Neural cell (in vitro differentiated cells): ENCODE data around the gene KDM4B. TPM values are rescaled to one million over a fixed set of nuclear protein-coding genes. Genes with fewer than 3 reads are reported as not detected.

Experiments used
- H2AFZ ChIP-seq: fragments of 200-600, 300-800 bp; sonication (generic), shearing (Covaris generic); 2 replicates; pipeline ENCODE4 v1.6.0; 2014; ENCODE audit warnings: low read depth, mild to moderate bottlenecking, antibody characterized with exemption, low read length, moderate library complexity
- H3F3A ChIP-seq: fragments of 200-600 bp; shearing (Covaris generic); 2 replicates; pipeline ENCODE4 v1.6.1; 2016; ENCODE audit warnings: mild to moderate bottlenecking, moderate library complexity, mixed read lengths, antibody characterized with exemption, low read length; ENCODE audit not compliant: insufficient read depth, poor library complexity, severe bottlenecking
- H3K27ac ChIP-seq: fragments of 200-600, 300-800 bp; sonication (generic), shearing (Covaris generic); 2 replicates; pipeline ENCODE4 v1.5.1; 2014; ENCODE audit warnings: mild to moderate bottlenecking, low read length, moderate library complexity
- H3K27me3 ChIP-seq: fragments of 300-800, 200-600 bp; sonication (generic), shearing (Covaris generic); 2 replicates; pipeline ENCODE4 v1.6.0; 2014; ENCODE audit warnings: mild to moderate bottlenecking, low read depth, low read length, moderate library complexity; ENCODE audit not compliant: insufficient read depth
- H3K36me3 ChIP-seq: fragments of 300-800, 200-600 bp; sonication (generic), shearing (Covaris generic); 2 replicates; pipeline ENCODE4 v1.5.1; 2014; ENCODE audit warnings: mild to moderate bottlenecking, antibody characterized with exemption, low read length, moderate library complexity; ENCODE audit not compliant: insufficient read depth
- H3K4me2 ChIP-seq: fragments of 300-800, 200-600 bp; sonication (generic), shearing (Covaris generic); 2 replicates; pipeline ENCODE4 v1.6.0; 2014; ENCODE audit warnings: mild to moderate bottlenecking, low read length
- H3K4me3 ChIP-seq: fragments of 300-800, 200-600 bp; sonication (generic), shearing (Covaris generic); 2 replicates; pipeline ENCODE4 v1.5.1; 2014; ENCODE audit warnings: mild to moderate bottlenecking, low read length, moderate library complexity
- H3K79me2 ChIP-seq: fragments of 200-600 bp; shearing (Covaris generic); replicated peaks from 2 replicates; pipeline ENCODE4 v1.6.0; 2014; ENCODE audit warnings: mild to moderate bottlenecking, low read length, moderate library complexity; ENCODE audit not compliant: insufficient read depth
- H3K9ac ChIP-seq: fragments of 300-800, 200-600 bp; sonication (generic), shearing (Covaris generic); 2 replicates; pipeline ENCODE4 v1.6.1; 2016; ENCODE audit warnings: mild to moderate bottlenecking, low read length, mixed read lengths
- H3K9me2 ChIP-seq: fragments of 200-600 bp; shearing (Covaris generic); 2 replicates; pipeline ENCODE4 v1.6.1; 2016; ENCODE audit warnings: mild to moderate bottlenecking, low read length, mixed read lengths; ENCODE audit not compliant: insufficient read depth
- H3K9me3 ChIP-seq: fragments of 200-600, 300-800 bp; sonication (generic), shearing (Covaris generic); 2 replicates; pipeline ENCODE4 v1.6.1; 2016; ENCODE audit warnings: mild to moderate bottlenecking, mixed run types, low read length, moderate library complexity, mixed read lengths
- H4K20me1 ChIP-seq: fragments of 200-600 bp; shearing (Covaris generic); 2 replicates; pipeline ENCODE4 v1.6.1; 2016; ENCODE audit warnings: mild to moderate bottlenecking, mixed run types; ENCODE audit not compliant: insufficient read depth
- CTCF ChIP-seq: fragments of 450-650 bp; IDR thresholded peaks from 2 replicates; pipeline ENCODE4 v1.5.1; 2014; ENCODE audit warnings: antibody characterized with exemption, mild to moderate bottlenecking, moderate library complexity; ENCODE audit not compliant: poor library complexity, severe bottlenecking
- EP300 ChIP-seq: fragments of 450-650 bp; conservative IDR thresholded peaks from 2 replicates; pipeline ENCODE4 v1.6.1; 2014; ENCODE audit warnings: antibody characterized with exemption, mild to moderate bottlenecking, moderate library complexity; ENCODE audit not compliant: poor library complexity, severe bottlenecking
- EZH2 ChIP-seq: fragments of 200-600, 300-800 bp; shearing (Covaris generic), sonication (generic); IDR thresholded peaks from 2 replicates; pipeline ENCODE4 v1.6.1; 2014; ENCODE audit warnings: antibody characterized with exemption, low read length, borderline replicate concordance, mild to moderate bottlenecking; ENCODE audit not compliant: insufficient read depth, poor library complexity, severe bottlenecking
- MXI1 ChIP-seq: fragments of 450-650 bp; conservative IDR thresholded peaks from 2 replicates; pipeline ENCODE4 v1.6.1; 2014; ENCODE audit warnings: antibody characterized with exemption, mild to moderate bottlenecking; ENCODE audit not compliant: poor library complexity, severe bottlenecking
- POLR2AphosphoS5 ChIP-seq: IDR thresholded peaks from 2 replicates; pipeline ENCODE4 v1.6.1; 2012
- RAD21 ChIP-seq: fragments of 450-650 bp; conservative IDR thresholded peaks from 2 replicates; pipeline ENCODE4 v1.6.1; 2014; ENCODE audit warnings: antibody characterized with exemption, mild to moderate bottlenecking, moderate library complexity
- SMC3 ChIP-seq: fragments of 450-650 bp; conservative IDR thresholded peaks from 2 replicates; pipeline ENCODE4 v1.6.1; 2014; ENCODE audit warnings: antibody characterized with exemption, mild to moderate bottlenecking, moderate library complexity; ENCODE audit not compliant: poor library complexity
- TAF1 ChIP-seq: IDR thresholded peaks from 2 replicates; pipeline ENCODE4 v1.6.1; 2012; ENCODE audit warnings: low read depth
- polyA plus RNA-seq: library from polyadenylated mRNA; depleted of rRNA; stranded (reverse); fragments of >200 nt; gene quantifications from 2 replicates; pipeline ENCODE4 v1.2.3, GENCODE V29; 2014
- TF ChIP-seq, protein P1 (sequence below): IDR thresholded peaks from 2 replicates; pipeline ENCODE4 v1.6.1; 2012; ENCODE audit warnings: borderline replicate concordance

KDM4B gene
- polyA plus RNA-seq, 1 donor from 2014 or later = 19.1 TPM

GRCh38 chr19:5154799-5155426, 186.0 kb downstream of the KDM4B start:
- no peaks in the 10 kb centered on the region for H3F3A ChIP-seq
- H4K20me1 ChIP-seq = no peaks in the 10 kb centered on the region
- no peak overlapping the region for H3K27ac ChIP-seq

GRCh38 chr19:5155586-5156210, 186.8 kb downstream of the KDM4B start:
- Histone ChIP-seq H3K9ac (no peak overlapping the region), H3K9me2 (no peaks in the 10 kb centered on the region), H4K20me1 (no peaks in the 10 kb centered on the region), H3K79me2 (no peaks in the 10 kb centered on the region), H3K9me3 (no peaks in the 10 kb centered on the region), H3F3A (no peaks in the 10 kb centered on the region), H3K27me3 (no peaks in the 10 kb centered on the region), H3K36me3 (no peaks in the 10 kb centered on the region), H2AFZ (no peak overlapping the region), H3K4me2 (no peak overlapping the region), H3K4me3 (no peak overlapping the region), H3K27ac (no peak overlapping the region)
- no peak for TF ChIP-seq MXI1
- TF ChIP-seq SMC3 = no peak
- no peak for TF ChIP-seq EZH2
- no peak for TF ChIP-seq RAD21
- TF ChIP-seq, protein P1, sequence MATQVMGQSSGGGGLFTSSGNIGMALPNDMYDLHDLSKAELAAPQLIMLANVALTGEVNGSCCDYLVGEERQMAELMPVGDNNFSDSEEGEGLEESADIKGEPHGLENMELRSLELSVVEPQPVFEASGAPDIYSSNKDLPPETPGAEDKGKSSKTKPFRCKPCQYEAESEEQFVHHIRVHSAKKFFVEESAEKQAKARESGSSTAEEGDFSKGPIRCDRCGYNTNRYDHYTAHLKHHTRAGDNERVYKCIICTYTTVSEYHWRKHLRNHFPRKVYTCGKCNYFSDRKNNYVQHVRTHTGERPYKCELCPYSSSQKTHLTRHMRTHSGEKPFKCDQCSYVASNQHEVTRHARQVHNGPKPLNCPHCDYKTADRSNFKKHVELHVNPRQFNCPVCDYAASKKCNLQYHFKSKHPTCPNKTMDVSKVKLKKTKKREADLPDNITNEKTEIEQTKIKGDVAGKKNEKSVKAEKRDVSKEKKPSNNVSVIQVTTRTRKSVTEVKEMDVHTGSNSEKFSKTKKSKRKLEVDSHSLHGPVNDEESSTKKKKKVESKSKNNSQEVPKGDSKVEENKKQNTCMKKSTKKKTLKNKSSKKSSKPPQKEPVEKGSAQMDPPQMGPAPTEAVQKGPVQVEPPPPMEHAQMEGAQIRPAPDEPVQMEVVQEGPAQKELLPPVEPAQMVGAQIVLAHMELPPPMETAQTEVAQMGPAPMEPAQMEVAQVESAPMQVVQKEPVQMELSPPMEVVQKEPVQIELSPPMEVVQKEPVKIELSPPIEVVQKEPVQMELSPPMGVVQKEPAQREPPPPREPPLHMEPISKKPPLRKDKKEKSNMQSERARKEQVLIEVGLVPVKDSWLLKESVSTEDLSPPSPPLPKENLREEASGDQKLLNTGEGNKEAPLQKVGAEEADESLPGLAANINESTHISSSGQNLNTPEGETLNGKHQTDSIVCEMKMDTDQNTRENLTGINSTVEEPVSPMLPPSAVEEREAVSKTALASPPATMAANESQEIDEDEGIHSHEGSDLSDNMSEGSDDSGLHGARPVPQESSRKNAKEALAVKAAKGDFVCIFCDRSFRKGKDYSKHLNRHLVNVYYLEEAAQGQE = no peak
- TF ChIP-seq CTCF = no peak

More at GRCh38 chr19:5154799-5155426, 186.0 kb downstream of the KDM4B start:
- Histone ChIP-seq H3K79me2 (no peaks in the 10 kb centered on the region), H3K9ac (no peak overlapping the region), H3K9me3 (no peaks in the 10 kb centered on the region), H3K27me3 (no peaks in the 10 kb centered on the region), H2AFZ (no peak overlapping the region), H3K36me3 (no peaks in the 10 kb centered on the region), H3K9me2 (no peaks in the 10 kb centered on the region), H3K4me3 (no peak overlapping the region), H3K4me2 (no peak overlapping the region)
- TF ChIP-seq EZH2 (no peak), MXI1 (no peak), POLR2AphosphoS5 (no peak), EP300 (no peak), TAF1 (no peak), RAD21 (no peak), CTCF (no peak), SMC3 (no peak)
- TF ChIP-seq, protein P1 = no peak
